Activated B cell treated with CpG ODN at 0.5 μM for 24 hours (primary cell): ENCODE measurements around the gene PLXNC1. TPM values are rescaled to one million over a fixed set of nuclear protein-coding genes. Genes with fewer than 3 reads are reported as not detected.

Source experiments
- ATAC-seq: fragments of 200-7000 bp; cut with Tn5 transposase; one replicate; pipeline ENCODE4 v1.10.0; 2021; ENCODE audit warnings: low read depth, mild to moderate bottlenecking, moderate library complexity
- CTCF ChIA-PET: fragments of 350-600 bp; sonication (Branson Sonifier 250); formaldehyde crosslinking; loops from one replicate; lab custom pipeline; 2021; ENCODE audit warnings: antibody characterized with exemption; lab: Charles Lee
- POLR2A ChIA-PET: fragments of 350-600 bp; sonication (Branson Sonifier 250); formaldehyde crosslinking; loops from one replicate; lab custom pipeline; 2021; ENCODE audit warnings: antibody characterized with exemption; lab: Charles Lee
- DNase-seq: peaks from one replicate; pipeline ENCODE4 v3.0.0; 2022
- H3K27ac Mint-ChIP-seq: one replicate; pipeline ENCODE4 v1.8.0; 2020; ENCODE audit warnings: mixed read lengths
- H3K27me3 Mint-ChIP-seq: one replicate; pipeline ENCODE4 v1.8.0; 2021; ENCODE audit warnings: mixed read lengths
- H3K36me3 Mint-ChIP-seq: one replicate; pipeline ENCODE4 v1.8.0; 2021; ENCODE audit warnings: low read depth, mixed read lengths
- H3K4me1 Mint-ChIP-seq: one replicate; pipeline ENCODE4 v1.8.0; 2021; ENCODE audit warnings: mixed read lengths
- H3K4me3 Mint-ChIP-seq: one replicate; pipeline ENCODE4 v1.8.0; 2020; ENCODE audit warnings: mild to moderate bottlenecking, mixed read lengths
- H3K9me3 Mint-ChIP-seq: one replicate; pipeline ENCODE4 v1.8.0; 2020; ENCODE audit warnings: mixed read lengths
- intact Hi-C: fragments of 100-400 bp; cut with micrococcal nuclease; formaldehyde crosslinking; loops from one replicate; pipeline ENCODE4 v1.15.1; 2024
- total RNA-seq: library from RNA; stranded (reverse); gene quantifications from 2 replicates; pipeline ENCODE4 v1.2.3, GENCODE V29; 2022
- TF ChIP-seq, protein P1 (sequence below): fragments of 200-600 bp; IDR thresholded peaks from one replicate; pipeline ENCODE4 v1.8.0; 2022; ENCODE audit warnings: antibody characterized with exemption, mild to moderate bottlenecking

The PLXNC1 gene
- total RNA-seq: 27.0 and 30.9 TPM in 2 replicates

DNA sequence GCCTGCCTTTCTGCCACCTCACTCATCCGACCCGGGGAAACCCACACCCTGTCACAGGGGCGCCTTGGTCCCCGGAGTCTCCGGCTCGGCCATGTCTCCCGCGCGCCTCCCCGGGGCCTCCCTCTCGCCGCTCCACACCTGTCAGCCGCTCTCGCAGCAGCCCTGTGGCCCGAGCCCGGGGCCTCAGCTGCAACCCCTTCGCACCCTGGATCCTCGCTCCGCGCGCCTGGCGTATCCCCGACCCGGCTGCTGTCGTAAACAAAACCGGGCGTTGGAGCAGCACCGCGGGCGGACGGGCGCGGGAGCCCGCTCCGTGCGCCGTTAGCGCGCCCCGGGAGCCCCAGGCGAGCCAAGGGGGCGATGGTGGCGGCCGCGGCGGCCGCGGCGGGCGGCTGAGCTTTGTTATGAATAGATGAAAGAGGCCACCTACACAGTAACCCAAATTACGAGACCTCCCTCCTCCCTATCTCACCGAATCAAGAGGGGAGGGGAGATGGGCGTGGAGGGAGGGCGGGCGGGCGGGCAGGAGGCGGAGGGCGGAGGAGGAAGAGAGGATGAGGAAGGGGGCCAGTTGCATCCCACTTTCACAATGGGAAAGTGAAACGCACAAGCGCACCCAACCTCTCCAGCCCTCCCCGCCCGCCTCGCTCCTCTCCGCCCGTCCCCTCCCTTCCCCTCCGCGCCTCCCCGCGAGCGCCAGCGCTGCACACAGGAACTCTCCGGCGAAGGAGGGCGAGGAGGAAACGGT, at the start of gene PLXNC1:
Gene PLXNC1, plus strand, starts transcription at position 587 of the 748 bp plus-strand sequence. CDS start 395 bp downstream, outside the sequence.
- ChIA-PET POLR2A (interaction anchor here (0.5 to 3.7 kb wide), 19 partner anchors 10 to 1288 kb away, joined by 3 to 64 read pairs (median 4); no protein-coding TSS in a partner anchor), CTCF (interaction anchor here (0.8 to 3.0 kb wide), 9 partner anchors 9 to 286 kb away, joined by 3 to 17 read pairs (median 5); no protein-coding TSS in a partner anchor)
- Mint-ChIP-seq H3K27ac (peak within 1 kb of the TSS; percentile 84), H3K27me3 (no peaks in the 10 kb centered on the region), H3K36me3 (peaks cover 7% of the 10 kb centered on the region), H3K9me3 (no peaks in the 10 kb centered on the region), H3K4me3 (peak within 1 kb of the TSS; percentile 96), H3K4me1 (peaks cover 49% of the 10 kb centered on the region)
- DNase-seq (peak; percentile 71), ATAC-seq (peak; percentile 49)
- TF ChIP-seq, protein P1, sequence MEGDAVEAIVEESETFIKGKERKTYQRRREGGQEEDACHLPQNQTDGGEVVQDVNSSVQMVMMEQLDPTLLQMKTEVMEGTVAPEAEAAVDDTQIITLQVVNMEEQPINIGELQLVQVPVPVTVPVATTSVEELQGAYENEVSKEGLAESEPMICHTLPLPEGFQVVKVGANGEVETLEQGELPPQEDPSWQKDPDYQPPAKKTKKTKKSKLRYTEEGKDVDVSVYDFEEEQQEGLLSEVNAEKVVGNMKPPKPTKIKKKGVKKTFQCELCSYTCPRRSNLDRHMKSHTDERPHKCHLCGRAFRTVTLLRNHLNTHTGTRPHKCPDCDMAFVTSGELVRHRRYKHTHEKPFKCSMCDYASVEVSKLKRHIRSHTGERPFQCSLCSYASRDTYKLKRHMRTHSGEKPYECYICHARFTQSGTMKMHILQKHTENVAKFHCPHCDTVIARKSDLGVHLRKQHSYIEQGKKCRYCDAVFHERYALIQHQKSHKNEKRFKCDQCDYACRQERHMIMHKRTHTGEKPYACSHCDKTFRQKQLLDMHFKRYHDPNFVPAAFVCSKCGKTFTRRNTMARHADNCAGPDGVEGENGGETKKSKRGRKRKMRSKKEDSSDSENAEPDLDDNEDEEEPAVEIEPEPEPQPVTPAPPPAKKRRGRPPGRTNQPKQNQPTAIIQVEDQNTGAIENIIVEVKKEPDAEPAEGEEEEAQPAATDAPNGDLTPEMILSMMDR: no peak
- intact Hi-C loops: loop anchor here (1.0 to 10.0 kb wide), 6 partner anchors 14 to 1067 kb away; partner anchors contain the start of genes CEP83, FGD6 and VEZT

DNA sequence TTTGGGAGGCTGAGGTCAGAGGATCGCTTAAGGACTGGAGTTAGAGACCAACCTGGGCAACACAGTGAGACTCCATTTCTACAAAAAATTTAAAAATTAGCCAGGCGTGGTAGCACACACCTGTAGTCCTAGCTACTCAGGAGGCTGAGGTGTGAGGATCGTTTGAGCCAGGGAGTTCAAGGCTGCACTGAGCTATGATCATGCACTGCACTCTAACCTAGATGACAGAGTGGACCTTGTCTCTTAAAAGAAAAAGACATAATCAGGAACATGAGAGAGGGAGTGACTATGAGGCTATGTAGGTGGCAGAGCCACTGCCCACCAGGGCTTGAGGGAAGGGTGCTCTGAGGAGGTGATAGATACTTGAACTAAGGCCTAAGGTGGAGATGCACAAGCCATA, 49.2 kb upstream of the PLXNC1 start:
- Mint-ChIP-seq H3K27me3 (peaks cover 50% of the 10 kb centered on the region), H3K9me3 (no peaks in the 10 kb centered on the region), H3K36me3 (no peaks in the 10 kb centered on the region), H3K27ac (no peak overlapping the region), H3K4me1 (peaks cover 6% of the 10 kb centered on the region), H3K4me3 (no peak overlapping the region)
- no peak for DNase-seq
- intact Hi-C loops: no loop called here
- POLR2A ChIA-PET: no interaction called here
- TF ChIP-seq, protein P1: no peak
- CTCF ChIA-PET: interaction anchor here (0.6 to 6.1 kb wide), 4 partner anchors 257 to 1315 kb away, joined by 4 to 329 read pairs (median 70); no protein-coding TSS in a partner anchor
- no peak for ATAC-seq

DNA sequence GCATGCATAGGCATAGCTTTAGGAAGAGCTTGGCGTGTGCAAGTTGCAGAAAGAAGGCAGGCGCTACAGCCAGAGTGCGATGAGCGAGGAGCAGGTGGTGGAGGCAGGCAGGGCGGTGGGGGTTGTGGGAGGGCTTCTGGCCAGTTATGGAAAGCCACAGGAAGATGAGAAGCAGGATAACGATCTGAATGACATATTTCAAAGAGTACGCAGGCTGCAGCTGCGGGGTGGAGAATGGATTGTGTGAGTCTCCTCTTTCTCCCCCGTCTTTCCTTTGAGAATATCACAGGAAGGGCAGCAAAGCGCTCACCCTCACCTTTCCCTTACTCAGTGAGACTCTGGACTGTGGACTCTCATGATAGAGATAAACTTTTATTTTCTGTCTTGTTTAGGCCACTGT, 48.7 kb upstream of the PLXNC1 start:
- H3K4me3 Mint-ChIP-seq: no peak overlapping the region

GRCh38 chr12:94100211-94100627, 48.2 kb upstream of the PLXNC1 start:
- H3K4me3 Mint-ChIP-seq: no peak overlapping the region
- POLR2A ChIA-PET: interaction anchor here (1.6 kb wide), 1 partner anchor 531 kb away, joined by 6 read pairs; no protein-coding TSS in a partner anchor
- DNase-seq (no peak), ATAC-seq (no peak)
- CTCF ChIA-PET: interaction anchor here (0.9 to 6.1 kb wide), 13 partner anchors 11 to 1316 kb away, joined by 3 to 329 read pairs (median 14); partner anchors contain the start of gene SOCS2
- H3K4me1 Mint-ChIP-seq: peaks cover 6% of the 10 kb centered on the region
- H3K36me3 Mint-ChIP-seq: no peaks in the 10 kb centered on the region
- TF ChIP-seq, protein P1: no peak
- intact Hi-C loops: loop anchor here (2.0 to 5.0 kb wide), 2 partner anchors 423 to 678 kb away; partner anchors contain the start of gene CRADD
- H3K27ac Mint-ChIP-seq: no peak overlapping the region
- H3K27me3 Mint-ChIP-seq: peaks cover 55% of the 10 kb centered on the region
- H3K9me3 Mint-ChIP-seq: no peaks in the 10 kb centered on the region

More for the DNA sequence above, 48.7 kb upstream of the PLXNC1 start:
- Mint-ChIP-seq H3K27ac (no peak overlapping the region), H3K9me3 (no peaks in the 10 kb centered on the region), H3K27me3 (peaks cover 52% of the 10 kb centered on the region), H3K4me1 (peaks cover 6% of the 10 kb centered on the region), H3K36me3 (no peaks in the 10 kb centered on the region)
- no peak for DNase-seq
- TF ChIP-seq, protein P1: no peak
- POLR2A ChIA-PET: interaction anchor here (1.6 kb wide), 1 partner anchor 530 kb away, joined by 6 read pairs; no protein-coding TSS in a partner anchor
- intact Hi-C loops: loop anchor here (2.0 to 5.0 kb wide), 2 partner anchors 423 to 677 kb away; partner anchors contain the start of gene CRADD
- ATAC-seq: no peak
- CTCF ChIA-PET: interaction anchor here (0.6 to 6.1 kb wide), 5 partner anchors 24 to 1316 kb away, joined by 4 to 329 read pairs (median 8); no protein-coding TSS in a partner anchor
